DMS53 treated with DMSO at 0.1 percent for 48 hours (cell line): ENCODE results near the gene PCBP3.

Experiments used
- DNase-seq: peaks from one replicate; lab custom pipeline; 2025; ENCODE audit not compliant: unreplicated experiment; lab: John Stamatoyannopoulos, UW

The PCBP3 gene

GRCh38 chr21:45985471-45986315, 342.2 kb downstream of the PCBP3 start:
- no peak for DNase-seq

GRCh38 chr21:45986316-45987051, 343.0 kb downstream of the PCBP3 start:
- DNase-seq: no peak

- DNase-seq: no peak
These were observed 343.7 kb downstream of the PCBP3 start for GRCh38 chr21:45987121-45987711.

GRCh38 chr21:45988366-45989347, 345.1 kb downstream of the PCBP3 start:
- no peak for DNase-seq

- DNase-seq: no peak
These were observed 346.0 kb downstream of the PCBP3 start for GRCh38 chr21:45989355-45990048.

GRCh38 chr21:45990049-45990711, 346.7 kb downstream of the PCBP3 start:
- no peak for DNase-seq

- no peak for DNase-seq
These were observed 347.4 kb downstream of the PCBP3 start for GRCh38 chr21:45990741-45991605.

- DNase-seq: no peak
These were observed 348.2 kb downstream of the PCBP3 start for GRCh38 chr21:45991606-45992300.
